ENCODE results near the gene HMGCS2. TPM values are rescaled to one million over a fixed set of nuclear protein-coding genes. Genes with fewer than 3 reads are reported as not detected.

HMGCS2 gene
- total RNA-seq, 1 donor from 2014 or later = 0.32 TPM

DNA sequence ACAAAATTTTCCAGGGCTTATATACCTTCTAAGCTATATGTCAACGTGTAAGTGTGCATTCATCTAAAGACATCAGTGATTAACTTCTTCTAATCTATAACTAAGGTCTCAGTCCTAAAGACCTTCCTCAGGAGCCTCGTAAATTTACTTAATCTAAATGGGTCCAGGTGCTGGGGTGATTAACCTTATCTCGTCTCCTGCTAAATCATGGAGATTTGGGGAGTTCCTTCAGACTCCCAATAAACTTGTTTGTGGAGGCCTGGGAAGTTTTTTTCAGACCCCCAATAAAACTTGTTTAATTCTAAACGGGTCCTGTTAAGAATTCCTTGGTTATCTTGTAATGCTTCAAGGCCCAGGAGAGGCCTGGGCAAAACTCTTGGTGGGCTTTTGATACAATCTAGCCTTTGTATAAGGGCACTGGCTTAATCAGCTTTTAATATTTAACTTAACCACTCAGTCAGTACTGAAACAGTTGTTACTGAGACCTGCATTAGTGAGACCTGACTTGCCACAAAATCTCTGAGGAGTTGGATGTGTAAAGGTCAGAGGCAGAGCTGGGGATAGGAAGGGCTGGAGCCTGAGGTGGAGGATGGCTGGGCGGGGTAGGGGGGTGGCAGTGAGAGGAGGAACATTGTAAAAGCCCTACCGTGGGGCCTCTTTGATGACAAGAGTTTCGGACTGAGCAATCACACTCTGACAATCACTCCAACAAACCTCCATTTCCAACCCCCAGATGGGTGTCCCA, 6.2 kb upstream of the HMGCS2 start:
- no peak for ATAC-seq
- no peaks in the 10 kb centered on the region for H3K9me3 ChIP-seq
- no peaks in the 10 kb centered on the region for H3K36me3 ChIP-seq
- no peak for DNase-seq
- H3K4me1 ChIP-seq = peaks cover 30% of the 10 kb centered on the region
- TF ChIP-seq, protein P1, sequence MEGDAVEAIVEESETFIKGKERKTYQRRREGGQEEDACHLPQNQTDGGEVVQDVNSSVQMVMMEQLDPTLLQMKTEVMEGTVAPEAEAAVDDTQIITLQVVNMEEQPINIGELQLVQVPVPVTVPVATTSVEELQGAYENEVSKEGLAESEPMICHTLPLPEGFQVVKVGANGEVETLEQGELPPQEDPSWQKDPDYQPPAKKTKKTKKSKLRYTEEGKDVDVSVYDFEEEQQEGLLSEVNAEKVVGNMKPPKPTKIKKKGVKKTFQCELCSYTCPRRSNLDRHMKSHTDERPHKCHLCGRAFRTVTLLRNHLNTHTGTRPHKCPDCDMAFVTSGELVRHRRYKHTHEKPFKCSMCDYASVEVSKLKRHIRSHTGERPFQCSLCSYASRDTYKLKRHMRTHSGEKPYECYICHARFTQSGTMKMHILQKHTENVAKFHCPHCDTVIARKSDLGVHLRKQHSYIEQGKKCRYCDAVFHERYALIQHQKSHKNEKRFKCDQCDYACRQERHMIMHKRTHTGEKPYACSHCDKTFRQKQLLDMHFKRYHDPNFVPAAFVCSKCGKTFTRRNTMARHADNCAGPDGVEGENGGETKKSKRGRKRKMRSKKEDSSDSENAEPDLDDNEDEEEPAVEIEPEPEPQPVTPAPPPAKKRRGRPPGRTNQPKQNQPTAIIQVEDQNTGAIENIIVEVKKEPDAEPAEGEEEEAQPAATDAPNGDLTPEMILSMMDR (IDR thresholded peaks at IDR 0.05) = no peak
- no peak overlapping the region for H3K4me3 ChIP-seq
- intact Hi-C loops (cut with DNase I) = no loop called here
- no peak overlapping the region for H3K27ac ChIP-seq
- no peaks in the 10 kb centered on the region for H3K27me3 ChIP-seq (ENCODE audit: low read depth)

DNA sequence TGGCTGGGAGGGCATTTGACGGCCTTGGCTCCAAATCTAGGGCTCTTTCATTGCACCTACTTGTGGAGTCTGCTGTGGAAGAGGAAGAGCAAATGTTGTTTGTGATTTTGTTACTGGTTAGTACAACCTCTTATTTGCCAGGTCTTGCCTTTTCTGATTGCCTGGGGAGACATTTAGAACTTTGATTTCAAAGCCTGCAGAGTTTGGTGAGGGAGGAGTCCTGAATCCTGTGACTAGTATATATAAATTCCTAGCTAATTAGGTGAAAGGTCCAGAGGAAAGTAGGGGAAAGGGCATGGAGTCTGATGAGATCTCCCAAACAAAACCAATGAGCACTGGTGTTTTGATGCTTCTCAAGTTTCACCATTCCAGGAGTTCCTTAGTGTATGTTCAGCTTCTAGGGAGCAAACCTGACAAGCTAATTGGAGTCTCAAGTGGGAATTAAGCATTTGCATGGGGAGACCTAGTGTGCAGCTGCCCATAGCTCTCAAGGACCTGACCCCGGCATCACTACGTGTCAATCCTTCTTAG, 5.1 kb upstream of the HMGCS2 start:
- no peak overlapping the region for H3K27ac ChIP-seq
- peaks cover 24% of the 10 kb centered on the region for H3K4me1 ChIP-seq
- H3K4me3 ChIP-seq = no peak overlapping the region
- no peaks in the 10 kb centered on the region for H3K27me3 ChIP-seq (ENCODE audit: low read depth)
- DNase-seq (no peak), ATAC-seq (no peak)
- intact Hi-C loops (cut with DNase I) = no loop called here
- H3K9me3 ChIP-seq = no peaks in the 10 kb centered on the region
- TF ChIP-seq, protein P1 (IDR thresholded peaks at IDR 0.05) = no peak
- H3K36me3 ChIP-seq = no peaks in the 10 kb centered on the region

DNA sequence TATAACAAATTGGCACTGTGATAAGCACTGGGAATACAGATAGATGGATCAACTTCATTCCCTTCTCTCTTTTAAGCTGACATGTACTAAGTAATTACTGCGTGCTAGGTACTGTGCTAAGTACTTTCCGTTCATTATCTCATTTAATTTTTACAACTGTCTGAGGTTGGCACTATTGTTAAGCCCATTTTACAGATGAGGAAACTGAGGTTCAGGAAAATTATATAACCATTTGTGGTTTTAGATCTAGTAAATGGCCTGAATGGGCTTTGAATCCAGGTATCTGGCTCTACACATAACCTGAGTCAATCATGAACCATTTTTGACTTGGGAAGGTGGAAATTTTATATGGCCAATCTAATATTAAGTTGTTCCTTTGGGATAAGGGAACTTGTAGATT, 3.6 kb upstream of the HMGCS2 start:
- H3K4me3 ChIP-seq = no peak overlapping the region
- H3K27ac ChIP-seq = no peak overlapping the region
- H3K4me1 ChIP-seq = peaks cover 26% of the 10 kb centered on the region
- H3K27me3 ChIP-seq (ENCODE audit: low read depth) = no peaks in the 10 kb centered on the region
- DNase-seq = no peak
- no peaks in the 10 kb centered on the region for H3K9me3 ChIP-seq
- no peaks in the 10 kb centered on the region for H3K36me3 ChIP-seq
- no peak for ATAC-seq
- TF ChIP-seq, protein P1 (IDR thresholded peaks at IDR 0.05) = no peak
- intact Hi-C loops (cut with DNase I) = no loop called here

DNA sequence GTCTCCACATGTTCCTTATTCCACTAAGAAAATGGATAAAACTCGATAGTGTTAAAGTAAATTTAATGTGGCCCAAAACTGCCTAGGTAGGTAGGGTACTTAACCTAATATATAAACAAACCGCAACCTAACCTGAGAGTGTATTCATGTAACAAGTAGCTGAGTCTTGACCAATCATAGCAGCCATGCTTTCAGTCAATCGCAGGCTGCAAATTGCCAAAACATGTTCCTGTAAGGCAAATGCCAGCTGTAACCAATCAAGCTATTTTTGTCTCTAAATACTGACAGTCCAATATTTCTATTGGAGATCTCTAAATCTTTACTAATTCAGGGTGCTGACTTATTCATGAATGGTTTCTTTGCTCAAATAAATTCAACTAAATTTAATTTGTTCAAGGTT, 3.1 kb upstream of the HMGCS2 start:
- intact Hi-C loops (cut with DNase I) = no loop called here
- H3K27ac ChIP-seq = no peak overlapping the region
- H3K4me1 ChIP-seq = peaks cover 26% of the 10 kb centered on the region
- no peaks in the 10 kb centered on the region for H3K36me3 ChIP-seq
- DNase-seq (no peak), ATAC-seq (peak; percentile 63 to 76)
- H3K4me3 ChIP-seq = no peak overlapping the region
- no peaks in the 10 kb centered on the region for H3K9me3 ChIP-seq
- H3K27me3 ChIP-seq (ENCODE audit: low read depth) = no peaks in the 10 kb centered on the region
- TF ChIP-seq, protein P1 (IDR thresholded peaks at IDR 0.05) = no peak

DNA sequence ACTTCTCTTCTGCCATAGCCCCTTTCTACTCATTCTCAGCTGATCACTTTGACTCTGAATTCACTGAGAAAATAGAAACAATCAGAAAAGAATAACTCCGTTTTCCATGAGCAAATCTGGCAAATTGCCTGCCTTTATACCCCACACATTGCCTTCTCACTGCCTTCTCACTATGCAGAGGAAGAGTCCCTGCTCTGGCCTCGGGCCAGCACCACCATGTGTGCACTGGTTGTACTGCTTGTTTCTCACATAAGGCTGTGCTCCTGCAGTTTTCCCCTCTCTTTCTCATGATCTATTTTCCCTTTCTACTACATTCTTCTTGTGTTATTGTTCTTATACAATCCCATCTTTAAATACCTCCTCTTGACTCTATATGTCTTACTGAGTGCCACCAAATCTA, 2.3 kb upstream of the HMGCS2 start:
- peaks cover 26% of the 10 kb centered on the region for H3K4me1 ChIP-seq
- DNase-seq = no peak
- intact Hi-C loops (cut with DNase I) = no loop called here

More for the DNA sequence above, 2.3 kb upstream of the HMGCS2 start:
- no peaks in the 10 kb centered on the region for H3K36me3 ChIP-seq
- ATAC-seq = no peak
- H3K9me3 ChIP-seq = no peaks in the 10 kb centered on the region
- H3K4me3 ChIP-seq = no peak overlapping the region
- TF ChIP-seq, protein P1 (IDR thresholded peaks at IDR 0.05) = no peak
- no peak overlapping the region for H3K27ac ChIP-seq
- H3K27me3 ChIP-seq (ENCODE audit: low read depth) = no peaks in the 10 kb centered on the region

Measured in lower lobe of right lung (tissue), 2 donors.